Astrocyte (in vitro differentiated cells and primary cell): ENCODE measurements around the gene TATDN3. TPM values are rescaled to one million over a fixed set of nuclear protein-coding genes. Genes with fewer than 3 reads are reported as not detected.
"Not testable (repeated sequence)": the region's sequence is repeated elsewhere in the genome, so short reads cannot be mapped to it uniquely, and the experiment has no call there.

Experiments
- DNase-seq: peaks from one replicate; pipeline ENCODE4 v3.0.0-alpha.2; 2010; ENCODE audit warnings: low read depth
- FAIRE-seq: peaks from 2 replicates; lab custom pipeline; 2011; peaks lifted over from hg19 to GRCh38; lab: Jason Lieb, UNC
- H2AFZ ChIP-seq: 2 replicates; pipeline ENCODE4 v1.6.0; 2012; ENCODE audit warnings: low read depth, low read length, inconsistent platforms
- H3K27ac ChIP-seq: 2 replicates; pipeline ENCODE4 v1.5.1; 2011; ENCODE audit warnings: low read depth, low read length, inconsistent platforms
- H3K27me3 ChIP-seq: 2 replicates; pipeline ENCODE4 v1.6.0; 2011; ENCODE audit warnings: low read length, inconsistent platforms; ENCODE audit not compliant: insufficient read depth
- H3K36me3 ChIP-seq: 2 replicates; pipeline ENCODE4 v1.5.1; 2011; ENCODE audit warnings: low read length, inconsistent platforms; ENCODE audit not compliant: insufficient read depth
- H3K4me1 ChIP-seq: 2 replicates; pipeline ENCODE4 v1.5.1; 2011; ENCODE audit warnings: low read length, inconsistent platforms; ENCODE audit not compliant: insufficient read depth
- H3K4me2 ChIP-seq: 2 replicates; pipeline ENCODE4 v1.6.0; 2012; ENCODE audit warnings: low read length, inconsistent platforms
- H3K4me3 ChIP-seq: 2 replicates; pipeline ENCODE4 v1.5.1; 2011; ENCODE audit warnings: low read depth, mild to moderate bottlenecking, low read length, inconsistent platforms; ENCODE audit not compliant: insufficient read depth
- H3K79me2 ChIP-seq: 2 replicates; pipeline ENCODE4 v1.6.0; 2012; ENCODE audit warnings: mild to moderate bottlenecking, low read length, inconsistent platforms; ENCODE audit not compliant: insufficient read depth
- H3K9ac ChIP-seq: 2 replicates; pipeline ENCODE4 v1.6.0; 2012; ENCODE audit warnings: mild to moderate bottlenecking, low read length, inconsistent platforms
- H3K9me3 ChIP-seq: 2 replicates; pipeline ENCODE4 v1.5.1; 2012; ENCODE audit warnings: low read depth, mild to moderate bottlenecking, low read length, inconsistent platforms; ENCODE audit not compliant: insufficient read depth
- H4K20me1 ChIP-seq: 2 replicates; pipeline ENCODE4 v1.6.0; 2012; ENCODE audit warnings: low read length, inconsistent platforms; ENCODE audit not compliant: insufficient read depth
- H3K27ac Mint-ChIP-seq: one replicate; pipeline ENCODE4 v1.8.0; 2021; ENCODE audit warnings: mild to moderate bottlenecking, mixed read lengths; ENCODE audit not compliant: unreplicated experiment
- H3K27me3 Mint-ChIP-seq: one replicate; pipeline ENCODE4 v1.8.0; 2021; ENCODE audit warnings: low read depth, mixed read lengths; ENCODE audit not compliant: unreplicated experiment
- H3K36me3 Mint-ChIP-seq: one replicate; pipeline ENCODE4 v1.8.0; 2021; ENCODE audit warnings: low read depth, mixed read lengths; ENCODE audit not compliant: unreplicated experiment
- H3K4me1 Mint-ChIP-seq: one replicate; pipeline ENCODE4 v1.8.0; 2021; ENCODE audit warnings: low read depth, mixed read lengths; ENCODE audit not compliant: unreplicated experiment
- H3K4me3 Mint-ChIP-seq: one replicate; pipeline ENCODE4 v1.8.0; 2021; ENCODE audit warnings: mild to moderate bottlenecking, moderate library complexity, mixed read lengths; ENCODE audit not compliant: unreplicated experiment
- H3K9me3 Mint-ChIP-seq: one replicate; pipeline ENCODE4 v1.8.0; 2021; ENCODE audit warnings: mild to moderate bottlenecking, mixed read lengths; ENCODE audit not compliant: unreplicated experiment
- EZH2 ChIP-seq: IDR thresholded peaks from 2 replicates; pipeline ENCODE4 v1.6.1; 2012; ENCODE audit warnings: mild to moderate bottlenecking, low read length, inconsistent platforms; ENCODE audit not compliant: insufficient read depth
- total RNA-seq: library from RNA; stranded (reverse); gene quantifications from 2 replicates; pipeline ENCODE4 v1.2.1, GENCODE V29; 2021
- TF ChIP-seq, protein P1 (sequence below): IDR thresholded peaks from 2 replicates; pipeline ENCODE4 v1.5.1; 2011; ENCODE audit warnings: low read depth, mild to moderate bottlenecking, inconsistent platforms, low read length, moderate library complexity; ENCODE audit not compliant: insufficient read depth

TATDN3 gene
- total RNA-seq, 1 donor from 2014 or later, result 8.6 TPM

DNA sequence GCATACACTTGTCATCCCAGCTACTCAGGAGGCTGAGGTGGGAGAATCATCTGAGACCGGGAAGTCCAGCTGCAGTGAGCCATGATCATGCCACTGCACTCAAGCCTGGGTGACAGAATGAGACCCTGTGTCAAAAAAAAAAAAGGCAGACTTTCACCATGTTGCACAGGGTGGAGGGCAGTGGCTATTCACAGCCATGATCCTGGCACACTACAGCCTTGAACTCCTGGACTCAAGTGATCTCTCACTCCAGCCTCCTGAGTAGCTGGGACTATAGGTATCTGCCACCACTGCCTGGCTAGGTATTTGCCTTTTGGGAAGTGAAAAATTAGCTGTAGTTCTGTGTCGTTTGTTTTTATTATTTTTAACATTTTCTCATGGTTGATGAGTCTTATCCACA, 36.7 kb downstream of the TATDN3 start:
- no peaks in the 10 kb centered on the region for H3K36me3 ChIP-seq
- no peak for TF ChIP-seq EZH2
- no peak overlapping the region for H3K27ac ChIP-seq
- H2AFZ ChIP-seq, result no peak overlapping the region
- H4K20me1 ChIP-seq, result no peaks in the 10 kb centered on the region
- no peaks in the 10 kb centered on the region for H3K27me3 ChIP-seq
- H3K9ac ChIP-seq, result no peak overlapping the region
- H3K27me3 Mint-ChIP-seq, result no peaks in the 10 kb centered on the region
- no peaks in the 10 kb centered on the region for H3K4me1 ChIP-seq
- no peak overlapping the region for H3K4me2 ChIP-seq
- FAIRE-seq (no peak), DNase-seq (no peak)
- H3K4me1 Mint-ChIP-seq, result no peaks in the 10 kb centered on the region
- no peak overlapping the region for H3K4me3 ChIP-seq
- peaks cover 3% of the 10 kb centered on the region for H3K36me3 Mint-ChIP-seq
- no peak overlapping the region for H3K4me3 Mint-ChIP-seq
- H3K9me3 Mint-ChIP-seq, result peaks cover 19% of the 10 kb centered on the region
- no peak overlapping the region for H3K27ac Mint-ChIP-seq
- H3K9me3 ChIP-seq, result peaks cover 16% of the 10 kb centered on the region
- H3K79me2 ChIP-seq, result no peaks in the 10 kb centered on the region

DNA sequence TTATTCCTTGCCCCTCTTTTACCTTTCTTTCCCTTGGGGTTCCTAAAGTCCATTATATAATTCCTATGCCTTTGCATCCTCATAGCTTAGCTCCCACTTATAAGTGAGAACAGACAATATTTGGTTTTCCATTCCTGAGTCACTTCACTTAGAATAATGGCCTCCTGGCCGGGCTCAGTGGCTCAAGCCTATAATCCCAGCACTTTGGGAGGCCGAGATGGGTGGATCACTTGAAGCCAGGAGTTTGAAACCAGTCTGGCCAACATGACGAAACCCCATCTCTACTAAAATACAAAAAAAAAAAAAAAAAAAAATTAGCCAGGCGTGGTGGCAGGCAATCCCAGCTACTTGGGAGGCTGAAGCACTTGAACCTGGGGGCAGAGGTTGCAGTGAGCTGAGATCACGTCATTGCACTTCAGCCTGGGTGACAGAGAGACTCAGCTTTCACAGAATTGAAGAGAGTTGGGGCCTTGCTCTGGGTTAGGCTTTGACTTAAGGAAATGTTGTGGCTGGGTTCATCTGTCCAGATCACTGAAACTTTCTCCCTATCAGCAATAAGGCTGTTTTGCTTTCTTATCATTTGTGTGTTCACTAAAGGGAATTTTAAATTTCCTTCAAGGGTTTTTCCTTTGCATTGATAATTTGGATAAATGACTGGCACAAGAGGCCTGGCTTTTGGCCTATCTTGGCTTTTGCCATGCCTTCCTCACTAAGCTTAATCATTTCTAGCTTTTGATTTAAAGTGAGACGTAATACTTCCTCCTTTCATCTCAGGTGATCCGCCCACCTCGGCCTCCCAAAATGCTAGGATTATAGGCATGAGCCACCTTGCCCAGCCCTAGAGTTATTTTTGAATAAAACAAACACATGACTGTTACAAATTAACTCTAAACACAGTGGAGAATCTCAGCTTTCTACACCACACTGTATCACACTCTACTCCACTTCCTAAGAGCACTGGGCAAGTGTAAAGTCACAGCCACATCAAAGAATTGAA, 41.8 kb downstream of the TATDN3 start:
- not testable (repeated sequence) for H3K27me3 Mint-ChIP-seq, H3K4me2 ChIP-seq, H4K20me1 ChIP-seq, H3K27ac Mint-ChIP-seq, DNase-seq, H3K4me3 Mint-ChIP-seq, H3K79me2 ChIP-seq, H3K9ac ChIP-seq, H3K4me3 ChIP-seq, H2AFZ ChIP-seq, H3K4me1 ChIP-seq, H3K27ac ChIP-seq, H3K9me3 Mint-ChIP-seq, H3K36me3 Mint-ChIP-seq, H3K36me3 ChIP-seq, H3K4me1 Mint-ChIP-seq, H3K27me3 ChIP-seq, FAIRE-seq, H3K9me3 ChIP-seq

DNA sequence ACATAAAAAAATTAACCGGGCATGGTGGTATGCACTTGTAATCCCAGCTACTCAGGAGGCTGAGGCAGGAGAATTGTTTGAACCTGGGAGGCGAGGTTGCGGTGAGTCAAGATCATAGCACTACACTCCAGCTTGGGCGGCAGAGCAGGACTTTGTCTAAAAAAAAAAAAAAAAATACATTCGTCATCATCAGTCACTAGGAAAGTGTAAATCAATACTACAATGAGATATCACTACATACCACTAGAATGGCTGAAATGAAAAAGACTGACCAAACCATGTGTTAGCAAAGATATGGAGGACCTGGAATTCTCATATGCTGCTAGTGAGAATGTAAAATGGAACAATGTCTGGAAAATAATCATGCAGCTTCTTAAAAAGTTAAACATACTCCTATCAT, 46.5 kb downstream of the TATDN3 start:
- no peaks in the 10 kb centered on the region for H3K36me3 ChIP-seq
- H3K27me3 ChIP-seq, result no peaks in the 10 kb centered on the region
- H3K27me3 Mint-ChIP-seq, result no peaks in the 10 kb centered on the region
- H3K9ac ChIP-seq, result no peak overlapping the region
- DNase-seq, result no peak
- no peak overlapping the region for H2AFZ ChIP-seq
- no peaks in the 10 kb centered on the region for H3K79me2 ChIP-seq
- H3K4me1 ChIP-seq, result no peaks in the 10 kb centered on the region
- H4K20me1 ChIP-seq, result no peaks in the 10 kb centered on the region
- no peak overlapping the region for H3K27ac ChIP-seq
- no peak overlapping the region for H3K27ac Mint-ChIP-seq
- no peak overlapping the region for H3K4me3 ChIP-seq
- no peaks in the 10 kb centered on the region for H3K9me3 ChIP-seq
- FAIRE-seq, result no peak
- no peak for TF ChIP-seq EZH2
- TF ChIP-seq, protein P1, sequence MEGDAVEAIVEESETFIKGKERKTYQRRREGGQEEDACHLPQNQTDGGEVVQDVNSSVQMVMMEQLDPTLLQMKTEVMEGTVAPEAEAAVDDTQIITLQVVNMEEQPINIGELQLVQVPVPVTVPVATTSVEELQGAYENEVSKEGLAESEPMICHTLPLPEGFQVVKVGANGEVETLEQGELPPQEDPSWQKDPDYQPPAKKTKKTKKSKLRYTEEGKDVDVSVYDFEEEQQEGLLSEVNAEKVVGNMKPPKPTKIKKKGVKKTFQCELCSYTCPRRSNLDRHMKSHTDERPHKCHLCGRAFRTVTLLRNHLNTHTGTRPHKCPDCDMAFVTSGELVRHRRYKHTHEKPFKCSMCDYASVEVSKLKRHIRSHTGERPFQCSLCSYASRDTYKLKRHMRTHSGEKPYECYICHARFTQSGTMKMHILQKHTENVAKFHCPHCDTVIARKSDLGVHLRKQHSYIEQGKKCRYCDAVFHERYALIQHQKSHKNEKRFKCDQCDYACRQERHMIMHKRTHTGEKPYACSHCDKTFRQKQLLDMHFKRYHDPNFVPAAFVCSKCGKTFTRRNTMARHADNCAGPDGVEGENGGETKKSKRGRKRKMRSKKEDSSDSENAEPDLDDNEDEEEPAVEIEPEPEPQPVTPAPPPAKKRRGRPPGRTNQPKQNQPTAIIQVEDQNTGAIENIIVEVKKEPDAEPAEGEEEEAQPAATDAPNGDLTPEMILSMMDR, result no peak
- no peaks in the 10 kb centered on the region for H3K4me1 Mint-ChIP-seq
- H3K9me3 Mint-ChIP-seq, result no peaks in the 10 kb centered on the region
- no peak overlapping the region for H3K4me2 ChIP-seq
- H3K4me3 Mint-ChIP-seq, result no peak overlapping the region
- H3K36me3 Mint-ChIP-seq, result no peaks in the 10 kb centered on the region

DNA sequence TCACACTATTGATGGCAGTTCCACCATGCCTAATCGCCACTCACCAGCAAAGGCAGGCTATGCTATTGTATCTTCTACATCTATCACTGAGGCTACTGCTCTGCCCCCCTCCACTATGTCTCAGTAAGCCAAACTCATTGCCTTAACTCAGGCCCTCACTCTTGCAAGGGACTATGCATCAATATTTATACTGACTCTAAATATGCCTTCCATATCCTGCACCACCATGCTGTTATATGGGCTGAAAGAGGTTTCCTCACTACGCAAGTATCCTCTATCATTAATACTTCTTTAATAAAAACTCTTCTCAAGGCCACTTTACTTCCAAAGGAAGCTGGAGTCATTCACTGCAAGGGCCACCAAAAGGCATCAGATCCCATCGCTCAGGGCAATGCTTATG, 52.8 kb downstream of the TATDN3 start:
- H3K27ac Mint-ChIP-seq, H3K4me3 ChIP-seq, FAIRE-seq, H2AFZ ChIP-seq, H3K9me3 Mint-ChIP-seq, H3K27me3 Mint-ChIP-seq, H3K36me3 Mint-ChIP-seq, H3K9me3 ChIP-seq, H3K36me3 ChIP-seq, H3K4me2 ChIP-seq, H3K4me1 Mint-ChIP-seq, H3K4me3 Mint-ChIP-seq, DNase-seq, H3K4me1 ChIP-seq, H3K27ac ChIP-seq, H3K79me2 ChIP-seq, H4K20me1 ChIP-seq, H3K9ac ChIP-seq, H3K27me3 ChIP-seq: not testable (repeated sequence)
